ENCODE results near the gene ULK2. TPM values are rescaled to one million over a fixed set of nuclear protein-coding genes. Genes with fewer than 3 reads are reported as not detected.

ULK2 gene
- total RNA-seq, 8 experiments from 2014 or later: 3.3 to 32.7 (median 22.4) TPM

- ATAC-seq (replicated peaks in 6 of 8): no peak
- Histone ChIP-seq H3K4me3 (no peak overlapping the region), H3K27ac (no peak overlapping the region), H3K4me1 (replicated peaks in 1 of 2) (peaks cover 0 to 3% of the 10 kb centered on the region in 2 donors)
- in situ Hi-C loops (cut with MboI; ENCODE audit: low pct_unique_long_range_greater_than_20kb in 2 of 9, low sequenced_read_pairs in 9 of 9, unreplicated experiment in 9 of 9): no loop called here
- WGBS, 10 experiments: 61 to 85% (median 80%) methylated on average over 2 to 8 of the region's 13 CpGs; no CpG with 5 or more reads in 5 of the 10 experiments
Measured at GRCh38 chr17:19748807-19749193, 118.9 kb downstream of the ULK2 start.

- 15 to 83% (median 64%) methylated on average over 4 to 10 of the region's 25 CpGs; no CpG with 5 or more reads in 2 of the 10 experiments for WGBS, 10 experiments
- Histone ChIP-seq H3K27ac (no peak within 1 kb of the TSS), H3K4me3 (no peak within 1 kb of the TSS), H3K4me1 (replicated peaks in 1 of 2) (peaks cover 0 to 3% of the 10 kb centered on the region in 2 donors)
- in situ Hi-C loops (cut with MboI; ENCODE audit: low pct_unique_long_range_greater_than_20kb in 2 of 9, low sequenced_read_pairs in 9 of 9, unreplicated experiment in 9 of 9): no loop called here
- ATAC-seq (replicated peaks in 6 of 8): peak in 3 of 8 experiments; percentile 36 to 87 (median 51)
Measured at GRCh38 chr17:19747829-19748806, 119.6 kb downstream of the ULK2 start, which contains the start of gene ALDH3A1. Gene ALDH3A1, minus strand, starts transcription at chr17:19748298. Its CDS starts 3,169 bp downstream, at chr17:19745129.

- Histone ChIP-seq H3K4me3 (no peak overlapping the region), H3K27ac (no peak overlapping the region), H3K4me1 (replicated peaks in 1 of 2) (peaks cover 0 to 3% of the 10 kb centered on the region in 2 donors)
- 56 to 100% (median 85%) methylated on average over 1 to 4 of the region's 13 CpGs; no CpG with 5 or more reads in 5 of the 10 experiments for WGBS, 10 experiments
- ATAC-seq (replicated peaks in 6 of 8): no peak
- in situ Hi-C loops (cut with MboI; ENCODE audit: low pct_unique_long_range_greater_than_20kb in 2 of 9, low sequenced_read_pairs in 9 of 9, unreplicated experiment in 9 of 9): no loop called here
Measured at GRCh38 chr17:19747159-19747719, 120.5 kb downstream of the ULK2 start.

DNA sequence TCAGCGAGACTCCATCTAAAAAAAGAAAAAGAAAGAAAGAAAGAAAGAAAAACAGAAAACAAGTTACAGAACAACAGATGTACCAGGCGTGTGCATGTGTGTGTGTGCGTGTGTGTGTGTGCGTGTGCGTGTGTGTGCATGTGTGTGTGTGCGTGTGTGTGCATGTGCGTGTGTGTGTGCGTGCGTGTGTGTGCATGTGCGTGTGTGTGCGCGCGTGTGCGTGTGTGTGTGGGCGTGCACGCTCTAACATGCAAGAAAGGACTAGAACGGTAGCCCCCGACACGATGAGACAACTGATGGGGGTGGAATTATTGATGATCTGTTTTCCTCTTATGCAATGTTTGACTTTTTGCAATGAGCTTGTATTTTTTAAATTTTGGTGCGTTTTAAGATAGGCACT lies 121.2 kb downstream of the ULK2 start:
- in situ Hi-C loops (cut with MboI; ENCODE audit: low pct_unique_long_range_greater_than_20kb in 2 of 9, low sequenced_read_pairs in 9 of 9, unreplicated experiment in 9 of 9): no loop called here

DNA sequence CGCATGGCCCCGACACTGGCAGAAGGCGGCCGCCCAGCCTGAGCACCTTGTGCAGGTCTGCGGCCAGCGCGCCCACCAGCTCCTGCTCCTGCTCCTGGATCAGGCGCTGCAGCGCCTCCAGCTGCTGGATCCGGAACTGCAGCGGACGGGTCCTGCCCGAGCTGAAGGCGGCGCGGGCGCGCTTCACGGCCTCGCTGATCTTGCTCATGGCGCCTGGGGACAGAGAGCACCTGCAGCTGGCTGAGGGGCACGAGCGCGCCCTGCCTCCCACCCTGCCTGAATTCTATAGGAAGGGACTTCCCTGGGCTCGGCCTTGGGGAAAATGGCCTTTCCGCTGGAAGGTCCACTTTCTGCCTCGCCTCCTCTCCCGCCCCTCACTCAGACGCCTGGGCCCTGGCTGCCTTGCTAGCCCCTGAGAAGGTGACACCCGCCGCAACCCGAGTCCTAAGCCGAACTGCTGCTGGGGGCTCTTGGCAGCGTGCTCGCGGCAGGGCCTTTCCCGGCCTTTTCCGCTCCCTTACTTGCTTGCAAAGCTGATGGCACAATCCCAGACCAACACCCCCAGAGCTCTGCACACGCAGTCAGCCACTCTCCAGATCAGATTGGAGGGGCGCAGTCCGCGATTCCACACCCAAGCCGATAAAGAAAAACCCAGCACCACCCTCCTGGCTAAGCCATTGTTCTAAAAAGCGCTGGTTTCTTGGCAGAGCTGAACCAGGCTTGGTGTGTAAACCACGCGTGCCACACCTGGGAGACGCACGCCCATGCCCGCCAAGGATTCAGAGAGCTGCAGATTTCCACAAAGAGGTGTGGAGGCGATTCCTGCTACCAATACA lies 122.6 kb downstream of the ULK2 start:
- 59 to 97% (median 75%) methylated on average over 1 to 11 of the region's 50 CpGs; no CpG with 5 or more reads in 4 of the 10 experiments for WGBS, 10 experiments
- H3K4me1 ChIP-seq (replicated peaks in 1 of 2): peaks cover 0 to 3% of the 10 kb centered on the region in 2 donors
- no peak overlapping the region for H3K27ac ChIP-seq
- in situ Hi-C loops (cut with MboI; ENCODE audit: low pct_unique_long_range_greater_than_20kb in 2 of 9, low sequenced_read_pairs in 9 of 9, unreplicated experiment in 9 of 9): no loop called here
- H3K4me3 ChIP-seq: peak overlapping the region; percentile 33 to 44 (median 37)
- ATAC-seq (replicated peaks in 6 of 8): peak; percentile 62 to 97 (median 95)

More for the DNA sequence above, 121.2 kb downstream of the ULK2 start:
- Histone ChIP-seq H3K27ac (no peak overlapping the region), H3K4me1 (replicated peaks in 1 of 2) (peaks cover 0 to 3% of the 10 kb centered on the region in 2 donors), H3K4me3 (no peak overlapping the region)
- ATAC-seq (replicated peaks in 6 of 8): no peak
- WGBS, 10 experiments: 43 to 97% (median 84%) methylated on average over 1 to 18 of the region's 20 CpGs

- 62% methylated on average over 2 of the region's 26 CpGs; no CpG with 5 or more reads in 9 of the 10 experiments for WGBS, 10 experiments
- ATAC-seq (replicated peaks in 6 of 8): peak; percentile 10 to 67 (median 51)
- in situ Hi-C loops (cut with MboI; ENCODE audit: low pct_unique_long_range_greater_than_20kb in 2 of 9, low sequenced_read_pairs in 9 of 9, unreplicated experiment in 9 of 9): no loop called here
- H3K27ac ChIP-seq: no peak overlapping the region
- H3K4me3 ChIP-seq: peak overlapping the region; percentile 33 to 44 (median 37)
- H3K4me1 ChIP-seq (replicated peaks in 1 of 2): peaks cover 0 to 3% of the 10 kb centered on the region in 2 donors
Measured at GRCh38 chr17:19744492-19744891, 123.2 kb downstream of the ULK2 start.

- Histone ChIP-seq H3K4me1 (replicated peaks in 1 of 2) (peaks cover 0 to 3% of the 10 kb centered on the region in 2 donors), H3K4me3 (no peak overlapping the region), H3K27ac (no peak overlapping the region)
- in situ Hi-C loops (cut with MboI; ENCODE audit: low pct_unique_long_range_greater_than_20kb in 2 of 9, low sequenced_read_pairs in 9 of 9, unreplicated experiment in 9 of 9): no loop called here
- 80 to 100% (median 95%) methylated on average over 1 to 4 of the region's 34 CpGs; no CpG with 5 or more reads in 5 of the 10 experiments for WGBS, 10 experiments
- no peak for ATAC-seq (replicated peaks in 6 of 8)
Measured at GRCh38 chr17:19743101-19744100, 124.3 kb downstream of the ULK2 start.

DNA sequence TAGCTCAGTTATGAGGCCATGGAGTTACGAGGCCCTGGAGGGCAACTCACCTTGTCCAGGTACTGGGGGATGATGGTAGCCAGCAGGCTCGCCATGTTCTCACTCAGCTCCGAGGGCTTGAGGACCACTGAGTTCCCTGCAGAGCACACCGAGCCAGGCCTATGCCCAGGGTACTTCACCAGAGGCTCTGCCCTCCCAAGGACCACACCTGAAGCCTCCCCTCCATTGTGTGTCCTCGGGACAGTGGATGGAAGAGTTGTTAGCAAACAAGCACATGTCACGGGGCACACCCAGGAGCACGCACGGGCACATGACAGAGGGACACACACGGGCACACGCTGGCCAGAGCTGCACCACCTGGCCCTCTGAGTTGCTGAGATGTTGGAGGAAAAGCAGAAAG lies 125.2 kb downstream of the ULK2 start:
- Histone ChIP-seq H3K4me3 (no peak overlapping the region), H3K4me1 (replicated peaks in 1 of 2) (peaks cover 0 to 3% of the 10 kb centered on the region in 2 donors), H3K27ac (no peak overlapping the region)
- in situ Hi-C loops (cut with MboI; ENCODE audit: low pct_unique_long_range_greater_than_20kb in 2 of 9, low sequenced_read_pairs in 9 of 9, unreplicated experiment in 9 of 9): no loop called here
- WGBS, 10 experiments: 85 to 100% (median 92%) methylated on average over 1 to 8 of the region's 10 CpGs; no CpG with 5 or more reads in 6 of the 10 experiments
- no peak for ATAC-seq (replicated peaks in 6 of 8)

- H3K4me1 ChIP-seq (replicated peaks in 1 of 2): peaks cover 0 to 3% of the 10 kb centered on the region in 2 donors
- H3K27ac ChIP-seq: no peak overlapping the region
- WGBS, 10 experiments: 52% methylated on average over 3 of the region's 14 CpGs; no CpG with 5 or more reads in 9 of the 10 experiments
- ATAC-seq (replicated peaks in 6 of 8): no peak
- H3K4me3 ChIP-seq: no peak overlapping the region
- in situ Hi-C loops (cut with MboI; ENCODE audit: low pct_unique_long_range_greater_than_20kb in 2 of 9, low sequenced_read_pairs in 9 of 9, unreplicated experiment in 9 of 9): no loop called here
Measured at GRCh38 chr17:19741832-19742457, 125.8 kb downstream of the ULK2 start.

DNA sequence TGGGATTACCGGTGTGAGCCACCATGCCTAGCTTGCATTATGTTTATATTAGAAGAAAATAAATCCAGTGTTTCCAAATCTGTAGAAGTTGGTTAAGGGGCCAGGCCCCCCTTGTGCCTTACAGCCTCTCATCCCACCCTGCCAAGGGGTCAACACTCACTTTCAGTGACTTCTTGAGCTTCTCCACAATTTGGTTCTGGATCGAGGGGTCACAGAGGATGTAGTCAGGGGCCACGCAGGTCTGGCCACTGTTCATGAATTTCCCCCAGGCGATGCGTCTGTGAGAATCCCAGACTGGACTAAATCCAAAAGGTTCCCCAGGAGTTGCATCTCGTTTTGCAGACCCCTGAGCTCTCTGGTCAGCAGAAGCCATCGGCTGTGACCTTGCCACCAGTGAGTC lies 126.8 kb downstream of the ULK2 start:
- in situ Hi-C loops (cut with MboI; ENCODE audit: low pct_unique_long_range_greater_than_20kb in 2 of 9, low sequenced_read_pairs in 9 of 9, unreplicated experiment in 9 of 9): no loop called here
- Histone ChIP-seq H3K27ac (no peak overlapping the region), H3K4me3 (no peak overlapping the region), H3K4me1 (replicated peaks in 1 of 2) (peaks cover 0 to 3% of the 10 kb centered on the region in 2 donors)
- ATAC-seq (replicated peaks in 6 of 8): no peak
- WGBS, 10 experiments: 20 to 100% (median 91%) methylated on average over 1 to 5 of the region's 7 CpGs; no CpG with 5 or more reads in 2 of the 10 experiments

Measured in motor neuron (in vitro differentiated cells).